Adipocyte (in vitro differentiated cells): ENCODE measurements around the gene FAM76A.

Experiments
- DNase-seq: peaks from one replicate; pipeline ENCODE4 v3.0.0-alpha.2; 2015; ENCODE audit warnings: low read depth
- H3K27me3 ChIP-seq: replicated peaks from 2 replicates; pipeline ENCODE4 v1.7.0; 2013; ENCODE audit warnings: mild to moderate bottlenecking, low read length, moderate library complexity; ENCODE audit not compliant: control insufficient read depth, insufficient read depth
- H3K36me3 ChIP-seq: 2 replicates; pipeline ENCODE4 v1.7.0; 2013; ENCODE audit warnings: low read length, mild to moderate bottlenecking, moderate library complexity; ENCODE audit not compliant: control insufficient read depth, insufficient read depth, severe bottlenecking
- H3K4me1 ChIP-seq: 2 replicates; pipeline ENCODE4 v1.7.0; 2013; ENCODE audit warnings: mild to moderate bottlenecking, low read length, moderate library complexity; ENCODE audit not compliant: control insufficient read depth, insufficient read depth
- H3K4me3 ChIP-seq: 2 replicates; pipeline ENCODE4 v1.7.0; 2013; ENCODE audit warnings: mild to moderate bottlenecking, low read length, moderate library complexity
- H3K9ac ChIP-seq: 2 replicates; pipeline ENCODE4 v1.7.0; 2013; ENCODE audit warnings: mild to moderate bottlenecking, low read length, moderate library complexity
- H3K9me3 ChIP-seq: 2 replicates; pipeline ENCODE4 v1.7.0; 2013; ENCODE audit warnings: mild to moderate bottlenecking, low read length, moderate library complexity; ENCODE audit not compliant: control insufficient read depth

The FAM76A gene

GRCh38 chr1:27809883-27810282, 84.1 kb downstream of the FAM76A start:
- Histone ChIP-seq H3K9ac (no peak overlapping the region), H3K9me3 (no peaks in the 10 kb centered on the region), H3K4me1 (peaks cover 5% of the 10 kb centered on the region), H3K36me3 (peaks cover 71% of the 10 kb centered on the region), H3K4me3 (no peak overlapping the region), H3K27me3 (no peaks in the 10 kb centered on the region)
- no peak for DNase-seq

DNA sequence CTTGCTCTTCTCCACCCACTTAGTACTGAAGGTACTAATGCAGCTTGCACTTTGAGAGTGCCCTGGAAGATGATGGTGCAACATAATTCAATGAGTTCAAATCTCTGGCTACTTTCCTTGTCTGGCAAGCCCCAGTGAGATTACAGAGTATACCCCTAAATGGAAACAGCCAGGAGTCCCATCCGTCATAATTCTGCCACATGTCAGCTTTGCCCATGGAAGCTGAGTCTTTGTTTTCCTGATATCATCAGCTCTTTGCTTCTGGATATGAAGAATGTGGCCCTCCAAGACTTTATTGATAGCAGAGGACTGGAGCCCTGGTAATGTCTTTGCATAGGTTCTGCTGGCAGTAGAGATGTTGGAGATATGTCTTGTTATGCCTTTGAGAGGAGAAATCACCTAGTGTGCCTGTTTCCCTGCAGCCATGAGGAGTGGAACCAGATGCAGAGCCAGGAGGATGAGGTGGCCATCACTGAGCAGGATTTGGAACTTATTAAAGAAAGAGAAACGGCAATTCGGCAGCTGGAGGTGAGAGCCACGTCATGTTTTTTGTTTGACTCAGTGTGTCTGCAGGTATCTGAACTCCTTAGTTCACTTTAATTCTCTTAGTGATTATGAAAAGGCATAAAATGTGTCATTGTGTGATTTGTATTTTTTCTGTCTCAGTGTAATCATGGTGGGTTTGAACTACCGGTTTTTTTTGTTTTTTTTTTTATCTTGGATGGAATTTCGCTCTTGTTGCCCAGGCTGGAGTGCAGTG, 86.2 kb downstream of the FAM76A start:
- no peak for DNase-seq
- Histone ChIP-seq H3K4me3 (no peak overlapping the region), H3K4me1 (peaks cover 9% of the 10 kb centered on the region), H3K27me3 (no peaks in the 10 kb centered on the region), H3K9me3 (no peaks in the 10 kb centered on the region), H3K9ac (no peak overlapping the region), H3K36me3 (peaks cover 60% of the 10 kb centered on the region)
